ENCODE results near the gene PLCD3. TPM values are rescaled to one million over a fixed set of nuclear protein-coding genes. Genes with fewer than 3 reads are reported as not detected.

PLCD3 gene
- total and polyA plus RNA-seq, 2 of the 13 experiments (the other 11 are each of a cell fraction or from before 2014, with no cell fraction given) = 11.3 to 39.1 TPM

- TF ChIP-seq ARID4A (CRISPR knock-in tag; IDR thresholded peaks at IDR 0.05; ENCODE audit: borderline replicate concordance) (no peak), BCL6 (CRISPR knock-in tag; IDR thresholded peaks at IDR 0.05) (no peak), NONO (IDR thresholded peaks at IDR 0.05) (no peak), NONO (CRISPR knock-in tag; conservative IDR thresholded peaks at IDR 0.05) (no peak), RNF2 (conservative IDR thresholded peaks at IDR 0.05; ENCODE audit: low read depth) (no peak), NR3C1 (CRISPR knock-in tag; IDR thresholded peaks at IDR 0.05) (no peak), IKZF4 (CRISPR knock-in tag; IDR thresholded peaks at IDR 0.05; ENCODE audit: borderline replicate concordance, low read depth, not compliant biosample characterization) (no peak), ZNF205 (CRISPR knock-in tag; IDR thresholded peaks at IDR 0.05) (no peak), GMEB1 (CRISPR knock-in tag; IDR thresholded peaks at IDR 0.05; ENCODE audit: borderline replicate concordance) (no peak), RAD21 (CRISPR knock-in tag; IDR thresholded peaks at IDR 0.05) (peak; percentile 25; the same call in 1 of the 2 replicates), FOXP1 (IDR thresholded peaks at IDR 0.05) (no peak), FOXP1 (CRISPR knock-in tag; IDR thresholded peaks at IDR 0.05) (no peak), CTCF (CRISPR knock-in tag; IDR thresholded peaks at IDR 0.05) (peak; percentile 64), E2F5 (CRISPR knock-in tag; conservative IDR thresholded peaks at IDR 0.05) (no peak), NFE2L2 (IDR thresholded peaks at IDR 0.05; ENCODE audit: low read length) (no peak), TOE1 (CRISPR knock-in tag; IDR thresholded peaks at IDR 0.05) (no peak), TBX3 (IDR thresholded peaks at IDR 0.05; ENCODE audit: borderline replicate concordance) (no peak), THYN1 (CRISPR knock-in tag; IDR thresholded peaks at IDR 0.05; ENCODE audit: borderline replicate concordance, low read depth) (no peak), ZNF616 (CRISPR knock-in tag; IDR thresholded peaks at IDR 0.05; ENCODE audit: low read depth) (no peak), MLXIP (CRISPR knock-in tag; IDR thresholded peaks at IDR 0.05; ENCODE audit: borderline replicate concordance) (no peak)
Observed at GRCh38 chr17:45096141-45096540, 36.2 kb downstream of the PLCD3 start (continued).
